ENCODE measurements around the gene RAB3GAP2.

Gene RAB3GAP2

DNA sequence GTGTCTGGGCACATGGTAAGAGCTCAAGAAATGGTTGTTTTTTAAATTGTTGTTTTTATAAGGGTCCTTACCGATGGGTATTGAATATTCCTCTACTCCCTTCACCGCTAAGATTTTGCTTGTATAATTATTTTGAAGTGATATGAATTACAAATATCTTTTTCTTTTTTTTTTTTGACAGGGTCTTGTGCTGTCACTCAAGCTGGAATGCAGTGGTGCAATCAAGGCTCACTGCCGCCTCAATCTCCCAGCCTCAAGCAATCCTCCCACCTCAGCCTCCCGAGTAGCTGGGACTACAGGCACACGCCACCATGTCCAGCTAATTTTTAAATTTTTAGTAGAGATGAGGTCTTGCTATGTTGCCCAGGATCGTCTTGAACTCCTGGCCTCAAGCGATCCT is 27.1 kb upstream of the RAB3GAP2 start:
- no peak for TF ChIP-seq CTCF (IDR thresholded peaks at IDR 0.05)

DNA sequence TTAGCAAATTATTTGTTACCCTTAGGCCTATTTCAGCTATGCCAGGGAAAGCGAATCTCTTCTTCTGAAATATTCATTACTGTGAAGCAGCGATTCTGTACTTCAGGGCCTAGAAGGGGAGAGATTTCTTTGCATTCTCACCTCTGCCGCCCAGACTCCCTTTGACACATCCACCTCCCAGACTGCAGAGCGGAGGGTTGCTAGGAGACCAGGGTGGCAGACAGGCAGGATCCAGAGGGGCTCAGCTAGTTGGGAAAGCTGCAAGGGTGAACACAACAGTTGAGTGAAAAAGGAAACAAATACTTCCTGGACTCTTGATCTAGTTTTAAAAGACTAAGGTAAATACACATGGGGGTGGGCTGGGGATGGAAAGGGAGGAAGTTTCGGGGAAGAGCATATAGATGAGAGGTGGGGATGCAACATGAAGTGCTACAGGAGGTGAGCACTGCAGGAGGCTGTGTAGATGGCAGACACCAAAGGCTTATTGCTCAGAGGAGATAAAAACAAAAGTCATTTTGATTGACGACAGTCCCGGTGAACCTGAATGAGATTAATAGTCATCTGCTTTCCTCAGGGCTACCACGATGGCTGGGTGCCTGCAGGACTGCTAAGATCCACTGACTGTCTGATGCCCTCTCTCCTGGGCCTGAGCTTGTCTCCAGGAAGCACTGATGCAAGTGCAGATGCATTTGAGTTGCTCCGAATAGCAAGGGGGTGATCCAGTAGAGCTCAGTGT is 26.4 kb upstream of the RAB3GAP2 start:
- no peak for TF ChIP-seq CTCF (IDR thresholded peaks at IDR 0.05)

DNA sequence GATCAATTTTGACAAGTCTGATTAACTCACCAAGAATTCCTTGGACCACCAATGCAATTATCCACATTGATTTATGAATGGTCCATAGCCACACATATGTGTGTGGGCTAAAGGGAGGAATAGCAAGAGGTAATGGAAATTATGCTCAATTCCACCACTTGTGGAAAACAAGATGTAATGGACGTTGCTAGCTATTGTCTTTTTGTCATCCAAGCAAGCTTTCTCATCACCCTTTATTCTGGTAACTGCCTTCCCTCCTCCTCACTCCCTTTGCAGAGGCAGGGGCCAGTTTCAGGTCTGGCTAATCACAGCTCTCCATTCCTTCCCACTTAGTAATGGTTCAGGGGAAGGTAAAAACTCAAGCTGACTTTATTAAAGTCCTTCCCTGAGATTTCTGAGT is 24.7 kb upstream of the RAB3GAP2 start:
- no peak for TF ChIP-seq CTCF (IDR thresholded peaks at IDR 0.05)

GRCh38 chr1:220294846-220295301 is 22.6 kb upstream of the RAB3GAP2 start:
- no peak for TF ChIP-seq CTCF (IDR thresholded peaks at IDR 0.05)

- TF ChIP-seq CTCF (IDR thresholded peaks at IDR 0.05), result no peak
These were observed 19.3 kb upstream of the RAB3GAP2 start for GRCh38 chr1:220291580-220291979.

DNA sequence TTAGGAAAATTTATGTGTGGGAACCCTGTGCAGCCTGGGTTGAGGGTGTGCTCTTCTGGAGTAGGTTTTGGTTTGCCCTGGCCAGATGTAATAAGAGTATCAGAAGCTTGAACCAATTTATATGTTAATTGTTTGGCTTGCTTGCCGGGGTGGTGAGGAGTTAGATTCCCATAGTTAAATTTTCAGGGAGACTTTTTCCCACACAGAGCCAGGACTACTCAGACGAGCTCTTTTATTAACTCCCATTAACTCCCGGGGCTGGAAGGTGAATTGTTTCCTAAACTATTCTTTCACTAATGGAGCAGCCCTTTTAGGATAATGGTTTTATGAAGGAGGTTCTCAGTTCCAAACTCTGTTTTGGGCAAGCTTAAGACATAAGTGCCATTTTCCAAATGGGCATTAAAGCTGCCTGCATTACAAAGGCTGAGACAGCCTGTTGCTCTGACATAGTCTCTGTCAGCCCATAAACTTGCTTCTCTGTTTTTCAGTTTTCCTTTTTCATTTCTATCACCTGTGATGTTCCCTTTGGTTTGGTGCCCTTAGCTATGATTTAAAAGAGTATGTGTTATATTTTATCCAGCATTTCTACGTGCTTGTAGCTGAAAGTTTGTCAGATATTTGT is 18.0 kb upstream of the RAB3GAP2 start:
- TF ChIP-seq CTCF (IDR thresholded peaks at IDR 0.05), result no peak

GRCh38 chr1:220287129-220287528 is 14.9 kb upstream of the RAB3GAP2 start:
- TF ChIP-seq CTCF (IDR thresholded peaks at IDR 0.05), result no peak

Data from LNCAP (cell line).